Measurements from ENCODE around the gene C6orf89. TPM values are rescaled to one million over a fixed set of nuclear protein-coding genes. Genes with fewer than 3 reads are reported as not detected.

Gene C6orf89
- total RNA-seq, 1 donor from 2014 or later, result 54.7 TPM

GRCh38 chr6:36867471-36868224, 18.1 kb upstream of the C6orf89 start:
- no peaks in the 10 kb centered on the region for H3K9me3 ChIP-seq
- H3K27me3 ChIP-seq (ENCODE audit: low read depth), result no peaks in the 10 kb centered on the region
- no peak overlapping the region for H3K27ac ChIP-seq
- intact Hi-C loops (cut with DNase I), result no loop called here
- H3K4me1 ChIP-seq, result peaks cover 7% of the 10 kb centered on the region
- DNase-seq, result no peak
- no peak overlapping the region for H3K4me3 ChIP-seq
- peaks cover 35% of the 10 kb centered on the region for H3K36me3 ChIP-seq
- no peak for ATAC-seq
- no peak for TF ChIP-seq CTCF (IDR thresholded peaks at IDR 0.05)

GRCh38 chr6:36871686-36872085, 14.1 kb upstream of the C6orf89 start:
- Histone ChIP-seq H3K27ac (no peak overlapping the region), H3K9me3 (no peaks in the 10 kb centered on the region), H3K4me3 (no peak overlapping the region), H3K27me3 (ENCODE audit: low read depth) (no peaks in the 10 kb centered on the region), H3K4me1 (peaks cover 16% of the 10 kb centered on the region), H3K36me3 (peaks cover 18% of the 10 kb centered on the region)
- DNase-seq, result no peak
- TF ChIP-seq CTCF (IDR thresholded peaks at IDR 0.05), result no peak
- intact Hi-C loops (cut with DNase I), result no loop called here
- ATAC-seq, result no peak

GRCh38 chr6:36873115-36873514, 12.6 kb upstream of the C6orf89 start:
- Histone ChIP-seq H3K27me3 (ENCODE audit: low read depth) (no peaks in the 10 kb centered on the region), H3K4me3 (no peak overlapping the region), H3K36me3 (peaks cover 18% of the 10 kb centered on the region), H3K4me1 (peaks cover 16% of the 10 kb centered on the region), H3K27ac (no peak overlapping the region), H3K9me3 (no peaks in the 10 kb centered on the region)
- DNase-seq, result no peak
- intact Hi-C loops (cut with DNase I), result no loop called here
- no peak for TF ChIP-seq CTCF (IDR thresholded peaks at IDR 0.05)
- no peak for ATAC-seq

GRCh38 chr6:36873612-36874442, 11.9 kb upstream of the C6orf89 start:
- no peaks in the 10 kb centered on the region for H3K9me3 ChIP-seq
- intact Hi-C loops (cut with DNase I), result no loop called here
- no peak for DNase-seq
- peak overlapping the region; percentile 93 for H3K27ac ChIP-seq
- peaks cover under 1% of the 10 kb centered on the region for H3K27me3 ChIP-seq (ENCODE audit: low read depth)
- no peak for TF ChIP-seq CTCF (IDR thresholded peaks at IDR 0.05)
- peaks cover 16% of the 10 kb centered on the region for H3K4me1 ChIP-seq
- peak overlapping the region; percentile 85 for H3K4me3 ChIP-seq
- peaks cover 12% of the 10 kb centered on the region for H3K36me3 ChIP-seq
- ATAC-seq, result peak in 1 of 2 donors; percentile 31

- Histone ChIP-seq H3K4me3 (peak within 1 kb of the TSS; percentile 85), H3K36me3 (peaks cover 4% of the 10 kb centered on the region), H3K27ac (peak within 1 kb of the TSS; percentile 93), H3K27me3 (ENCODE audit: low read depth) (peaks cover 7% of the 10 kb centered on the region), H3K4me1 (peaks cover 16% of the 10 kb centered on the region), H3K9me3 (no peaks in the 10 kb centered on the region)
- intact Hi-C loops (cut with DNase I), result no loop called here
- DNase-seq, result peak; percentile 87
- peak; percentile 94 to 97 for ATAC-seq
- no peak for TF ChIP-seq CTCF (IDR thresholded peaks at IDR 0.05)
Observed at GRCh38 chr6:36874443-36875249, 11.1 kb upstream of the C6orf89 start, which contains the start of gene PPIL1. Gene PPIL1, minus strand, starts transcription at chr6:36874803. Its CDS starts 31 bp downstream, at chr6:36874772.
